ENCODE results near the gene GALNT9.

GALNT9 gene

GRCh38 chr12:132239796-132240668, 89.4 kb downstream of the GALNT9 start:
- no peaks in the 10 kb centered on the region for H3K27me3 ChIP-seq (ENCODE audit: insufficient read depth, poor library complexity, severe bottlenecking)
- no peaks in the 10 kb centered on the region for H3K36me3 ChIP-seq (ENCODE audit: low read depth)
- TF ChIP-seq CTCF (IDR thresholded peaks at IDR 0.05; ENCODE audit: poor library complexity, severe bottlenecking) = no peak
- ATAC-seq (ENCODE audit: low read depth) = no peak
- H3K27ac ChIP-seq (ENCODE audit: poor library complexity, severe bottlenecking) = no peak overlapping the region
- H3K9me3 ChIP-seq (ENCODE audit: severe bottlenecking) = no peaks in the 10 kb centered on the region
- no peaks in the 10 kb centered on the region for H3K4me1 ChIP-seq (ENCODE audit: insufficient read depth, poor library complexity, severe bottlenecking)
- peak; percentile 52 for DNase-seq (ENCODE audit: low spot score)
- no peak overlapping the region for H3K4me3 ChIP-seq (ENCODE audit: severe bottlenecking)

- H3K9me3 ChIP-seq (ENCODE audit: severe bottlenecking) = no peaks in the 10 kb centered on the region
- H3K27me3 ChIP-seq (ENCODE audit: insufficient read depth, poor library complexity, severe bottlenecking) = no peaks in the 10 kb centered on the region
- no peak overlapping the region for H3K4me3 ChIP-seq (ENCODE audit: severe bottlenecking)
- ATAC-seq (ENCODE audit: low read depth) (no peak), DNase-seq (ENCODE audit: low spot score) (no peak)
- no peaks in the 10 kb centered on the region for H3K36me3 ChIP-seq (ENCODE audit: low read depth)
- no peak overlapping the region for H3K27ac ChIP-seq (ENCODE audit: poor library complexity, severe bottlenecking)
- H3K4me1 ChIP-seq (ENCODE audit: insufficient read depth, poor library complexity, severe bottlenecking) = no peaks in the 10 kb centered on the region
- TF ChIP-seq CTCF (IDR thresholded peaks at IDR 0.05; ENCODE audit: poor library complexity, severe bottlenecking) = no peak
Measured at GRCh38 chr12:132239392-132239791, 90.0 kb downstream of the GALNT9 start.

GRCh38 chr12:132238884-132239283, 90.5 kb downstream of the GALNT9 start:
- ATAC-seq (ENCODE audit: low read depth) (no peak), DNase-seq (ENCODE audit: low spot score) (peak; percentile 16)
- no peaks in the 10 kb centered on the region for H3K27me3 ChIP-seq (ENCODE audit: insufficient read depth, poor library complexity, severe bottlenecking)
- H3K4me1 ChIP-seq (ENCODE audit: insufficient read depth, poor library complexity, severe bottlenecking) = no peaks in the 10 kb centered on the region
- TF ChIP-seq CTCF (IDR thresholded peaks at IDR 0.05; ENCODE audit: poor library complexity, severe bottlenecking) = no peak
- no peaks in the 10 kb centered on the region for H3K9me3 ChIP-seq (ENCODE audit: severe bottlenecking)
- H3K27ac ChIP-seq (ENCODE audit: poor library complexity, severe bottlenecking) = no peak overlapping the region
- no peak overlapping the region for H3K4me3 ChIP-seq (ENCODE audit: severe bottlenecking)
- no peaks in the 10 kb centered on the region for H3K36me3 ChIP-seq (ENCODE audit: low read depth)

- H3K4me3 ChIP-seq (ENCODE audit: severe bottlenecking) = no peak overlapping the region
Measured at GRCh38 chr12:132238488-132238854, 90.9 kb downstream of the GALNT9 start.

More at GRCh38 chr12:132238488-132238854, 90.9 kb downstream of the GALNT9 start:
- Histone ChIP-seq H3K27me3 (ENCODE audit: insufficient read depth, poor library complexity, severe bottlenecking) (no peaks in the 10 kb centered on the region), H3K36me3 (ENCODE audit: low read depth) (no peaks in the 10 kb centered on the region), H3K27ac (ENCODE audit: poor library complexity, severe bottlenecking) (no peak overlapping the region), H3K4me1 (ENCODE audit: insufficient read depth, poor library complexity, severe bottlenecking) (no peaks in the 10 kb centered on the region), H3K9me3 (ENCODE audit: severe bottlenecking) (no peaks in the 10 kb centered on the region)
- DNase-seq (ENCODE audit: low spot score) (peak; percentile 45), ATAC-seq (ENCODE audit: low read depth) (peak; percentile 50; the same call in 2 of the 3 replicates)
- no peak for TF ChIP-seq CTCF (IDR thresholded peaks at IDR 0.05; ENCODE audit: poor library complexity, severe bottlenecking)
